HCT116 (cell line): Measurements from ENCODE around the gene ANO2. TPM values are rescaled to one million over a fixed set of nuclear protein-coding genes. Genes with fewer than 3 reads are reported as not detected.

Experiments
- ATAC-seq: fragments of 200-7000 bp; cut with Tn5 transposase; 2 replicates; pipeline ENCODE4 v1.9.1; 2020; ENCODE audit warnings: mild to moderate bottlenecking, moderate library complexity
- BruUV-seq: library from RNA; stranded (reverse); fragments of 400-500 nt; replicated peaks from 2 replicates; lab custom pipeline; 2021; lab: Mats Ljungman, UMichigan
- CTCF ChIA-PET: fragments of 300-600 bp; sonication (Branson Sonifier 250); formaldehyde crosslinking; loops from one replicate; lab custom pipeline; 2021; ENCODE audit warnings: antibody characterized with exemption; lab: Charles Lee
- POLR2A ChIA-PET: fragments of 300-600, 350-600 bp; sonication (Branson Sonifier 250); formaldehyde crosslinking; loops from one replicate; lab custom pipeline; 2021; ENCODE audit warnings: antibody characterized with exemption; lab: Charles Lee
- RAD21 ChIA-PET, 2 experiments: fragments of 300-600 bp; sonication (Branson Sonifier 250); formaldehyde crosslinking; loops; one replicate each; lab custom pipeline; 2023; ENCODE audit warnings: low total read pairs in 2 of 2; ENCODE audit not compliant: uncharacterized antibody in 2 of 2, unreplicated experiment in 2 of 2, low non-redundant PET in 1 of 2; lab: Charles Lee
- DNase-seq: peaks from one replicate; pipeline ENCODE4 v3.0.0-alpha.2; 2010; ENCODE audit warnings: low read depth, low spot score
- H2AFZ ChIP-seq: fragments of 200-600 bp; shearing (Covaris generic), sonication (generic); 2 replicates; pipeline ENCODE4 v1.6.1; 2017; ENCODE audit warnings: low read depth, mixed run types, mixed read lengths, antibody characterized with exemption, low read length; ENCODE audit not compliant: poor library complexity, severe bottlenecking
- H3K27ac ChIP-seq: 2 replicates; pipeline ENCODE4 v1.5.1; 2012; ENCODE audit warnings: low read depth, low read length
- H3K27me3 ChIP-seq: fragments of 200-600 bp; sonication (generic); 2 replicates; pipeline ENCODE4 v1.6.1; 2016; ENCODE audit warnings: mixed run types, low read length, mixed read lengths; ENCODE audit not compliant: insufficient read depth
- H3K36me3 ChIP-seq, 2 experiments: fragments of 200-500 bp in 1 of 2; fragments of 200-600 bp in 1 of 2; sonication (Bioruptor generic) in 1 of 2; sonication (generic) in 1 of 2; 2 replicates each; pipeline versions ENCODE4 v1.5.1 to v1.6.1; 2014 to 2016; ENCODE audit warnings: low read length in 2 of 2, inconsistent platforms in 1 of 2, mixed read lengths in 1 of 2, mixed run types in 1 of 2; ENCODE audit not compliant: insufficient read depth in 2 of 2, control insufficient read depth in 1 of 2
- H3K4me1 ChIP-seq, 2 experiments: fragments of 200-600 bp in 1 of 2; sonication (generic) in 1 of 2; 2 replicates each; pipeline versions ENCODE4 v1.5.1 to v1.6.1; 2012 to 2017; ENCODE audit warnings: low read length in 2 of 2, inconsistent platforms in 1 of 2, mild to moderate bottlenecking in 1 of 2, mixed read lengths in 1 of 2, mixed run types in 1 of 2, moderate library complexity in 1 of 2; ENCODE audit not compliant: insufficient read depth in 2 of 2, control insufficient read depth in 1 of 2
- H3K4me2 ChIP-seq: fragments of 200-600 bp; sonication (generic); 2 replicates; pipeline ENCODE4 v1.6.1; 2017; ENCODE audit warnings: mixed run types, low read length, mixed read lengths
- H3K4me3 ChIP-seq, 2 experiments: fragments of 200-600 bp in 1 of 2; sonication (generic) in 1 of 2; replicated peaks in 1 of 2; 2 replicates each; pipeline ENCODE4 v1.5.1; 2011 to 2016; ENCODE audit warnings: low read length in 2 of 2, control low read depth in 1 of 2, low read depth in 1 of 2, mild to moderate bottlenecking in 1 of 2, mixed read lengths in 1 of 2, mixed run types in 1 of 2
- H3K79me2 ChIP-seq: fragments of 200-600 bp; sonication (generic); 2 replicates; pipeline ENCODE4 v1.6.1; 2017; ENCODE audit warnings: mild to moderate bottlenecking, mixed run types, low read length, moderate library complexity, mixed read lengths; ENCODE audit not compliant: insufficient read depth
- H3K9ac ChIP-seq: fragments of 200-600 bp; sonication (generic); 2 replicates; pipeline ENCODE4 v1.6.1; 2016; ENCODE audit warnings: low read length, mixed read lengths
- H3K9me2 ChIP-seq: fragments of 200-600 bp; sonication (generic), shearing (Covaris generic); 2 replicates; pipeline ENCODE4 v1.6.1; 2017; ENCODE audit warnings: mixed run types, mild to moderate bottlenecking, moderate library complexity; ENCODE audit not compliant: insufficient read depth
- H3K9me3 ChIP-seq, 2 experiments: fragments of 200-500 bp in 1 of 2; fragments of 200-600 bp in 1 of 2; sonication (Bioruptor generic) in 1 of 2; sonication (generic) in 1 of 2; 2 replicates each; pipeline ENCODE4 v1.6.1; 2014 to 2017; ENCODE audit warnings: low read length in 2 of 2, mixed read lengths in 2 of 2, inconsistent platforms in 1 of 2, low read depth in 1 of 2, mild to moderate bottlenecking in 1 of 2, mixed run types in 1 of 2, moderate library complexity in 1 of 2; ENCODE audit not compliant: control insufficient read depth in 1 of 2, insufficient read depth in 1 of 2
- H4K20me1 ChIP-seq: fragments of 200-600 bp; sonication (generic), shearing (Covaris generic); 2 replicates; pipeline ENCODE4 v1.6.1; 2017; ENCODE audit warnings: mixed run types, mild to moderate bottlenecking, moderate library complexity; ENCODE audit not compliant: insufficient read depth
- ATF3 ChIP-seq: IDR thresholded peaks from 2 replicates; pipeline ENCODE4 v1.6.1; 2012
- CBX3 ChIP-seq: IDR thresholded peaks from 2 replicates; pipeline ENCODE4 v1.6.1; 2012; ENCODE audit warnings: low read depth
- CEBPB ChIP-seq: IDR thresholded peaks from 2 replicates; pipeline ENCODE4 v1.6.1; 2012; ENCODE audit warnings: low read depth
- EGR1 ChIP-seq: IDR thresholded peaks from 2 replicates; pipeline ENCODE4 v1.6.1; 2012; ENCODE audit warnings: low read depth
- EZH2phosphoT487 ChIP-seq: fragments of 200-600 bp; IDR thresholded peaks from 2 replicates; pipeline ENCODE4 v1.6.1; 2018; ENCODE audit warnings: antibody characterized with exemption, borderline replicate concordance
- FOSL1 ChIP-seq: IDR thresholded peaks from 2 replicates; pipeline ENCODE4 v1.6.1; 2012; ENCODE audit warnings: low read depth
- JUND ChIP-seq: IDR thresholded peaks from 2 replicates; pipeline ENCODE4 v1.6.1; 2012
- POLR2A ChIP-seq: IDR thresholded peaks from 2 replicates; pipeline ENCODE4 v1.7.0; 2011; ENCODE audit warnings: borderline replicate concordance; ENCODE audit not compliant: insufficient read depth, insufficient read length; ENCODE audit errors: extremely low read depth
- RAD21 ChIP-seq: IDR thresholded peaks from 2 replicates; pipeline ENCODE4 v1.6.1; 2012; ENCODE audit warnings: low read depth, mild to moderate bottlenecking
- SRF ChIP-seq: IDR thresholded peaks from 2 replicates; pipeline ENCODE4 v1.6.1; 2012; ENCODE audit warnings: low read depth
- TCF7L2 ChIP-seq: IDR thresholded peaks from 2 replicates; pipeline ENCODE4 v1.7.0; 2011; ENCODE audit warnings: borderline replicate concordance, inconsistent platforms; ENCODE audit not compliant: insufficient read depth, insufficient read length; ENCODE audit errors: extremely low read depth
- ZFX ChIP-seq: fragments of 450-650 bp; IDR thresholded peaks from 2 replicates; pipeline ENCODE4 v1.6.1; 2017
- intact Hi-C: fragments of 100-400 bp; cut with micrococcal nuclease; formaldehyde crosslinking; loops from 2 replicates; pipeline ENCODE4 v1.10.0; 2022
- total RNA-seq: library from RNA; stranded (reverse); gene quantifications from one replicate; pipeline ENCODE4 v1.2.1, GENCODE V29; 2021; ENCODE audit not compliant: unreplicated experiment
- TF ChIP-seq, protein P1 (sequence below), 3 experiments: fragments of 200-600 bp in 1 of 3; sonication (generic) in 1 of 3; IDR thresholded peaks in 2 of 3; conservative IDR thresholded peaks in 1 of 3; 2 replicates each; pipeline ENCODE4 v1.5.1; 2012 to 2017; ENCODE audit warnings: low read depth in 2 of 3, low read length in 2 of 3, antibody characterized with exemption in 1 of 3, borderline replicate concordance in 1 of 3, control low read depth in 1 of 3, mild to moderate bottlenecking in 1 of 3, mixed read lengths in 1 of 3, mixed run types in 1 of 3, moderate library complexity in 1 of 3; ENCODE audit not compliant: insufficient read depth in 1 of 3

Gene ANO2
- total RNA-seq, 1 experiment from 2014 or later: not detected

DNA sequence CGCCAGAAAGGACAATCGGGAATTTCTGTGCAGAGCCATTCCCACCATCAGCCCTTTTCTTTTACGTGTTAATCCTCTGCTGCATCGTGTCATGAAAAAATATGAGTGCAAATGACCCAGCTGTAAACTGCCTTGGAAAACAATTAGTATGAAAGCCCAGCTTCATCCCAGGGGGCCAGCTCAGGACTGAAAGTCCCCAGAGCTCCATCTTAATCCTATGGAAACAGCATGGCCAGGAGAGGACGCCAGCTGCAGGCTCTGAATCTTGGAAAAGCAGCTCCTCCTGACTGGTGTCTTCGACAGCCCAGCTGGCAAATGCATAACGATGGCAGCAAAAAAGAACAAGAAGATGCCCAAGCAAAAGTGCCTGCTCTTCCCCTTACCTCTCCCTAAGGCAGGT is 321.6 kb downstream of the ANO2 start:
- TF ChIP-seq JUND (no peak), RAD21 (no peak), CEBPB (no peak), TCF7L2 (no peak), POLR2A (no peak), CBX3 (no peak), ATF3 (no peak), FOSL1 (no peak), ZFX (no peak), EZH2phosphoT487 (no peak), EGR1 (no peak), SRF (no peak)
- TF ChIP-seq, protein P1, sequence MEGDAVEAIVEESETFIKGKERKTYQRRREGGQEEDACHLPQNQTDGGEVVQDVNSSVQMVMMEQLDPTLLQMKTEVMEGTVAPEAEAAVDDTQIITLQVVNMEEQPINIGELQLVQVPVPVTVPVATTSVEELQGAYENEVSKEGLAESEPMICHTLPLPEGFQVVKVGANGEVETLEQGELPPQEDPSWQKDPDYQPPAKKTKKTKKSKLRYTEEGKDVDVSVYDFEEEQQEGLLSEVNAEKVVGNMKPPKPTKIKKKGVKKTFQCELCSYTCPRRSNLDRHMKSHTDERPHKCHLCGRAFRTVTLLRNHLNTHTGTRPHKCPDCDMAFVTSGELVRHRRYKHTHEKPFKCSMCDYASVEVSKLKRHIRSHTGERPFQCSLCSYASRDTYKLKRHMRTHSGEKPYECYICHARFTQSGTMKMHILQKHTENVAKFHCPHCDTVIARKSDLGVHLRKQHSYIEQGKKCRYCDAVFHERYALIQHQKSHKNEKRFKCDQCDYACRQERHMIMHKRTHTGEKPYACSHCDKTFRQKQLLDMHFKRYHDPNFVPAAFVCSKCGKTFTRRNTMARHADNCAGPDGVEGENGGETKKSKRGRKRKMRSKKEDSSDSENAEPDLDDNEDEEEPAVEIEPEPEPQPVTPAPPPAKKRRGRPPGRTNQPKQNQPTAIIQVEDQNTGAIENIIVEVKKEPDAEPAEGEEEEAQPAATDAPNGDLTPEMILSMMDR (IDR thresholded peaks at IDR 0.05 in 2 of 3, conservative IDR thresholded peaks at IDR 0.05 in 1 of 3; ENCODE audit: borderline replicate concordance in 1 of 3, insufficient read depth in 1 of 3, low read depth in 2 of 3, low read length in 2 of 3): no peak
- TF ChIP-seq, all 23 proteins: peak for 0
- no peaks in the 10 kb centered on the region for H3K9me3 ChIP-seq
- H3K4me2 ChIP-seq: no peak overlapping the region
- no peak overlapping the region for H3K4me3 ChIP-seq
- H3K27ac ChIP-seq: no peak overlapping the region
- CTCF ChIA-PET: no interaction called here
- no TSS peak for BruUV-seq
- no peaks in the 10 kb centered on the region for H3K4me1 ChIP-seq
- peaks cover 26% of the 10 kb centered on the region for H3K27me3 ChIP-seq
- intact Hi-C loops: no loop called here
- no peaks in the 10 kb centered on the region for H4K20me1 ChIP-seq
- no peak overlapping the region for H2AFZ ChIP-seq
- DNase-seq (no peak), ATAC-seq (no peak)
- RAD21 ChIA-PET: no interaction called here
- no peaks in the 10 kb centered on the region for H3K36me3 ChIP-seq
- H3K9me2 ChIP-seq: no peaks in the 10 kb centered on the region
- H3K9ac ChIP-seq: no peak overlapping the region
- no peaks in the 10 kb centered on the region for H3K79me2 ChIP-seq
- POLR2A ChIA-PET: no interaction called here
